Measurements from ENCODE around the gene GRIN2C. TPM values are rescaled to one million over a fixed set of nuclear protein-coding genes. Genes with fewer than 3 reads are reported as not detected.

The GRIN2C gene
- total and polyA plus RNA-seq, 9 of the 15 experiments (the other 6 are each of a cell fraction or from before 2014, with no cell fraction given): under 0.01 to 0.33 (median 0.10) TPM; not detected in 2

DNA sequence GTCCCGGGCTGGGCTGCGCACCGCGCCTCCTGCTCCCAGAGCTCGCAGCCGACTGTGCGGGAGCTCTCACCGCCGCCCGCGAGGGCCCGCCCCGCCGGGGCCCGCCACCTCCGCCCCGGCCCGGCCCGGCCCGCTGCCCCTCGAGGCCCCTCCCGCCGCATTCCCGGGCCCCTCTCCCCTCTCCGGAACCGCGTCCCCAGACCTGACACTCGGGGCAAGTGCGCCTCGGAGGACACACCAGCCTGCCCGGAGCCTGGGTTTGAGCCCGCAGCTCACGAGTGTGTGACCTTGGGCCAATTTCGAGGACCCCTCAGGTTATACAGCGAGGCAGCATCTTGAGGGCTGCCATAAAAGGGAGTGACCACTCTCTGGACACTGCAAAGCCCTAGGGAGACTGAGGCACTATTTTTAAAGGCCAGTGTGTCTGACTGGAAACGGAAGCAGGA is 2.0 kb upstream of the GRIN2C start:
- Histone ChIP-seq H3K9me1 (ENCODE audit: control insufficient read depth, insufficient read depth, low read length) (no peaks in the 10 kb centered on the region), H2AFZ (ENCODE audit: low read depth, low read length) (no peak overlapping the region), H3K27me3 (ENCODE audit: control insufficient read depth in 2 of 2, insufficient read depth in 2 of 2, low read length in 2 of 2) (peaks cover 0 to 10% of the 10 kb centered on the region in 2 experiments; a peak in 1 of 5 replicates), H3K36me3 (ENCODE audit: control insufficient read depth, insufficient read depth, low read length) (peaks cover 44% of the 10 kb centered on the region; the same call in 2 of the 3 replicates), H3K4me2 (ENCODE audit: insufficient read depth, low read length) (no peak overlapping the region), H3K9ac (ENCODE audit: insufficient read depth in 1 of 2, low read depth in 2 of 2, low read length in 2 of 2) (no peak overlapping the region), H3K9me3 (replicated peaks; ENCODE audit: control insufficient read depth, insufficient read depth, low read depth, low read length) (no peaks in the 10 kb centered on the region), H3K79me2 (ENCODE audit: control insufficient read depth, insufficient read depth, low read length) (0 out of 3 replicates have a peak, but pooled peaks cover 1% of the 10 kb centered on the region), H3K4me1 (replicated peaks in 1 of 2; ENCODE audit: control insufficient read depth in 2 of 2, insufficient read depth in 2 of 2, low read length in 2 of 2) (peaks cover 13 to 66% of the 10 kb centered on the region in 2 experiments), H4K20me1 (replicated peaks; ENCODE audit: control insufficient read depth, insufficient read depth, low read length) (no peaks in the 10 kb centered on the region), H3K27ac (ENCODE audit: extremely low read depth, low read depth, low read length) (no peak overlapping the region), H3K4me3 (no peak overlapping the region)
- CTCF ChIA-PET (ENCODE audit: low intra/inter-chr PET ratio): interaction anchor here (0.6 to 2.6 kb wide), 3 partner anchors 70 to 205 kb away, joined by 4 to 18 read pairs (median 7); no protein-coding TSS in a partner anchor
- TF ChIP-seq ZNF668 (CRISPR knock-in tag; IDR thresholded peaks at IDR 0.05): no peak
- TF ChIP-seq ZNF253 (CRISPR knock-in tag; conservative IDR thresholded peaks at IDR 0.05): no peak
- no peak for TF ChIP-seq HDAC3 (IDR thresholded peaks at IDR 0.05; ENCODE audit: borderline replicate concordance, partially characterized antibody)
- TF ChIP-seq ZSCAN29 (IDR thresholded peaks at IDR 0.05): no peak
- TF ChIP-seq POLR2G (IDR thresholded peaks at IDR 0.05; ENCODE audit: low read depth, low read length): 0 out of 2 replicates have a peak, but pooled peaks have one; percentile 47
- no peak for TF ChIP-seq EP400 (IDR thresholded peaks at IDR 0.05)
- TF ChIP-seq, protein P1, sequence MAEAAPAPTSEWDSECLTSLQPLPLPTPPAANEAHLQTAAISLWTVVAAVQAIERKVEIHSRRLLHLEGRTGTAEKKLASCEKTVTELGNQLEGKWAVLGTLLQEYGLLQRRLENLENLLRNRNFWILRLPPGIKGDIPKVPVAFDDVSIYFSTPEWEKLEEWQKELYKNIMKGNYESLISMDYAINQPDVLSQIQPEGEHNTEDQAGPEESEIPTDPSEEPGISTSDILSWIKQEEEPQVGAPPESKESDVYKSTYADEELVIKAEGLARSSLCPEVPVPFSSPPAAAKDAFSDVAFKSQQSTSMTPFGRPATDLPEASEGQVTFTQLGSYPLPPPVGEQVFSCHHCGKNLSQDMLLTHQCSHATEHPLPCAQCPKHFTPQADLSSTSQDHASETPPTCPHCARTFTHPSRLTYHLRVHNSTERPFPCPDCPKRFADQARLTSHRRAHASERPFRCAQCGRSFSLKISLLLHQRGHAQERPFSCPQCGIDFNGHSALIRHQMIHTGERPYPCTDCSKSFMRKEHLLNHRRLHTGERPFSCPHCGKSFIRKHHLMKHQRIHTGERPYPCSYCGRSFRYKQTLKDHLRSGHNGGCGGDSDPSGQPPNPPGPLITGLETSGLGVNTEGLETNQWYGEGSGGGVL (CRISPR knock-in tag; IDR thresholded peaks at IDR 0.05): no peak
- TF ChIP-seq, protein P2, sequence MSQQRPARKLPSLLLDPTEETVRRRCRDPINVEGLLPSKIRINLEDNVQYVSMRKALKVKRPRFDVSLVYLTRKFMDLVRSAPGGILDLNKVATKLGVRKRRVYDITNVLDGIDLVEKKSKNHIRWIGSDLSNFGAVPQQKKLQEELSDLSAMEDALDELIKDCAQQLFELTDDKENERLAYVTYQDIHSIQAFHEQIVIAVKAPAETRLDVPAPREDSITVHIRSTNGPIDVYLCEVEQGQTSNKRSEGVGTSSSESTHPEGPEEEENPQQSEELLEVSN (IDR thresholded peaks at IDR 0.05; ENCODE audit: borderline replicate concordance in 1 of 2, extremely low read depth in 1 of 2, insufficient read depth in 1 of 2, insufficient read length in 1 of 2, low read depth in 1 of 2, low read length in 1 of 2, poor library complexity in 1 of 2, severe bottlenecking in 1 of 2): no peak
- intact Hi-C loops (cut with micrococcal nuclease) (no loop called here), in situ Hi-C loops (cut with MboI) (no loop called here)
- no TSS peak for BruUV-seq (replicated peaks)
- peak in 2 of 4 experiments; percentile 35 to 36 for DNase-seq (ENCODE audit: extremely low read depth in 1 of 4, low spot score in 3 of 4)
- WGBS (ENCODE audit: insufficient coverage, low coverage, missing lambda C conversion rate): 80% methylated on average over 5 of the region's 36 CpGs
- FAIRE-seq: no peak
- POLR2A ChIA-PET: interaction anchor here (0.9 to 8.0 kb wide), 8 partner anchors 10 to 126 kb away, joined by 3 to 62 read pairs (median 5); partner anchors contain the start of genes CDR2L and FDXR
- no peak for ATAC-seq

All from K562 (cell line).